GM03348 (cell line): ENCODE measurements around the gene SPTBN4.
A peak's percentile ranks its signal among the peaks of the same experiment; 100 is the strongest.

Experiments
- DNase-seq: peaks from one replicate; pipeline ENCODE4 v3.0.0; 2012; ENCODE audit warnings: low spot score

SPTBN4 gene

DNA sequence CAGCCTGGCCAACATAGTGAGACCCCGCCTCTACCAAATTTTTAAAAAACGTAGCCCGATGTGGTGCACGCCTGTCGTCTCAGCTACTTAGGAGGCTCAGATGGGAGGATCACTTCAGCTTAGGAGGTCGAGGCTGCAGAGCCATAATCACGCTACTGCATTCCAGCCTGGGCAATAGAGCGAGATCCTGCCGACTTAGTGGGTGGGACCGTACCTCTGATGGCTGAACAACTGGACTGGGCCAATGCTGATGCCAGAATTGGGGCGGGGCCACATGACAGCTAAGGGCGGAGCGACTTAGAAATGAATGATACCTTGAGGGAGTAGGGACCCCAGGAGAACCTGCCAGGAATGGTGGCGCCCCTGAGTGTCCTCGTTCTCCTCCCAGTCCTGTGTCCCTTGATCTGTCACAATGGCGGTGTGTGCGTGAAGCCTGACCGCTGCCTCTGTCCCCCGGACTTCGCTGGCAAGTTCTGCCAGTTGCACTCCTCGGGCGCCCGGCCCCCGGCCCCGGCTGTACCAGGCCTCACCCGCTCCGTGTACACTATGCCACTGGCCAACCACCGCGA is 137.9 kb downstream of the SPTBN4 start:
- DNase-seq, result no peak

DNA sequence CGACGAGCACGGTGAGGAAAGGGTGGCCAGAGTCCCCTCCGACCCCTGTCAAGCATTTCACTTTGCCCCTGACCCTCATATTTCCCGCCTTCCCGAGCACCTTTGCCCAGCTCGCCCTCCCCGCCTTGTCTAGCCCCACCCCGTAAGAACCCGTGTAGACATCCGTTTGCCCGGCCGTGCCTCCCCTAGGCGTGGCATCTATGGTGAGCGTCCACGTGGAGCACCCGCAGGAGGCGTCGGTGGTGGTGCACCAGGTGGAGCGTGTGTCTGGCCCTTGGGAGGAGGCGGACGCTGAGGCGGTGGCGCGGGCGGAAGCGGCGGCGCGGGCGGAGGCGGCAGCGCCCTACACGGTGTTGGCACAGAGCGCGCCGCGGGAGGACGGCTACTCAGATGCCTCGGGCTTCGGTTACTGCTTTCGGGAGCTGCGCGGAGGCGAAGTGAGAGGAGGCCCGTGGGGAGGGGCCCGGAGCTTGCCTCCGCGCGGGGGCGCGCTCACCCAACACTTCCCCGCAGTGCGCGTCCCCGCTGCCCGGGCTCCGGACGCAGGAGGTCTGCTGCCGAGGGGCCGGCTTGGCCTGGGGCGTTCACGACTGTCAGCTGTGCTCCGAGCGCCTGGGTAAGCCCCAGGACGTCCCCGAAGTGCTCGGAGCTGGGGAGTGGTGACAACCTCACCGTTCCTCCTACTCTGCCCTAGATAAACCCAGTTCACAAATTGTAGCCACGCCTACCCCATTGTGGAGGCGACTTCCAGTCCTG is 138.6 kb downstream of the SPTBN4 start:
- peak; percentile 75 for DNase-seq

DNA sequence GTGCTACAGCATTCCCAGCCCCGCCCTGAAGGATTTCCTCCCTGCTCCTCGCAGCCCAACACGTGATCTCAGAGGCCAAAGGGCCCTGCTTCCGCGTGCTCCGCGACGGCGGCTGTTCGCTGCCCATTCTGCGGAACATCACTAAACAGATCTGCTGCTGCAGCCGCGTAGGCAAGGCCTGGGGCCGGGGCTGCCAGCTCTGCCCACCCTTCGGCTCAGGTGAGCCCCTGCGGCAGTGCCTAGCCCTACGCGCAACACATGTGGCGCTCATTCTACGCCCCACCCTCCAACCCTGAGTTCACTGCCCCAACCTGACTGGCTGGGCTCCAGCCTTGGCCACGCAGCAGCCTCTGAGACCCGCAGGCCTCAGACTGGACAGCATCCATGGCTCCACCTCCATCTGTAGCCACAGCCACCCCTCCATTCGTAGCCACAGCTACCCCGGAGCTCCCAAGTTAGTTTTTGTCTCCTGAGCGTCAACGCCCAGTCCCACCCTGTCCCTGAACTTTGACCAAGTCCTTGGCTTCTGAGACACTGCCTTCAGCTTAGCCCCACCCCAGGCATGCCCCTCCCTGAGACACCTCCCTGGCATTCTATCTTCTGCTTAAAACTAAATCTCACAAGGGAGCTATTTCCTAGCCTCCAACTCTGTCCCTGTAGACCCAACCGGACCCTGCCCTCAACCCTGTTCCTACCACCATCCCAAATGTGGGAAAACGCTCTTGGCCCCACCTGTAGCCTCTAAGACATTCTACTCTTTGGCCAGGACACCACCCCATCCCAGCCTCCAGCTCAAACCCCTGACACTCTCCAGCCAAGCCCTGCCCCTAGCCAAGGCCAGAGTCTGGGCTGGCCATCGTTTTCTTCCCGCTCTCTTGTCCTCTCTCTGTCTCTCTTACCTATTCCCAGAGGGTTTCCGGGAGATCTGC is 140.8 kb downstream of the SPTBN4 start:
- no peak for DNase-seq

DNA sequence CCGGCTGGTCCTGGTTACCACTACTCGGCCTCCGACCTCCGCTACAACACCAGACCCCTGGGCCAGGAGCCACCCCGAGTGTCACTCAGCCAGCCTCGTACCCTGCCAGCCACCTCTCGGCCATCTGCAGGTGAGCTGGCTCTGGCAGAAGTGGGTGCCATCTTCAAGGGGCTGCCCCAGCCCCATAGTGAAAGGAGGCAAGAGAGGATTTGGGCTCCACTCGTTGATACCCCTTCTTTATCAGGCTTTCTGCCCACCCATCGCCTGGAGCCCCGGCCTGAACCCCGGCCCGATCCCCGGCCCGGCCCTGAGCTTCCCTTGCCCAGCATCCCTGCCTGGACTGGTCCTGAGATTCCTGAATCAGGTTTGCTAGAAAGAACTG is 141.4 kb downstream of the SPTBN4 start:
- no peak for DNase-seq

DNA sequence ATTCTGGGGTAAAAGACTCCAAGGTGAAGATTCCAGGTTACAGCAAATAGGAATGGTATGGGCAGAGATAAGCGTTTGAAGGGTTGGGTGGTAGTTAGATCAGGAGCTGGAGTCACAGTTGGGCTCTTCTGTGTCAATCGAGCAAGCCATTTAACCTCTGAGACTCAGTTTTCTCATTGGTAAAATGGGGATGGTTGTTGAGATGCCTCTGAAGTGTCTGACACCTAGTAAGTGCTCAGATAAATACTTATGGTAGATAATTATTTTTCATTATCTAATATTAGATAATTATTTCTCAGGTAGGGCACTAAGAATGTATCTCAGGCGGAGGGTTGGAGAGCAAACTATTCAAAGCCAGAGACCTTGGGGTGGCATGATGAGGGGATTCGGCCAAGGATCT is 142.2 kb downstream of the SPTBN4 start:
- DNase-seq, result no peak

DNA sequence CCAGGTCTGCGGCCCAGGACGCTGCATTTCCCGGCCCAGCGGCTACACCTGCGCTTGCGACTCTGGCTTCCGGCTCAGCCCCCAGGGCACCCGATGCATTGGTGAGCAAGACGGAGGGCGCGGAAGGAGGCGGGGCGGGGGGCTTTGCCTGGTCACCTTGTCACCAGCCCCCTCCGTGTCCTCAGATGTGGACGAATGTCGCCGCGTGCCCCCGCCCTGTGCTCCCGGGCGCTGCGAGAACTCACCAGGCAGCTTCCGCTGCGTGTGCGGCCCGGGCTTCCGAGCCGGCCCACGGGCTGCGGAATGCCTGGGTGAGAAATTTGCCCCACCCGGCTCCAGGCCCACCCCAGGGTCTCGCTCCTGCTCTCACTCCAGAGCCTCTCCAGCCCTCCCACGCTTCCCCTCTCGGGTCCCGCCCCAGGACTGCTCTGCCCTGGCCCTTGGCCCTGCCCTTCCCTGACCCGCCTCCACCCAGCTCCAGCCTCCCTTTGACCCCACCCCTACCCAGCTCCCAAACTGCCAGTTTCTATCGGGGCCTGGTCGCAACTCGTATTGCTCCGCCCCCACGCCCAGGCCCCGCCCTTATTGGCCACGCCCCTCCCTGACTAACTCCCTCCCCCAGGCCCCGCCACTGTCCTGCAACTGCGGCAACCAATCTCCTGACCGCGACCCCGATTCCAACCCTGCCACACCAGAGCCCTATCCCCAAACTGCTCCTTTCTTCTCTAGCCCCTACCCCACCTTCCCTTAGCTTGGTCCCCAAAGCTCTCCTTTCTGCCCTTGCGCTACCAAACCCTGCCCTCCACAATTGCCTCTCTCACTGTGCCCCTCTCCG is 143.0 kb downstream of the SPTBN4 start:
- DNase-seq, result peak; percentile 97

DNA sequence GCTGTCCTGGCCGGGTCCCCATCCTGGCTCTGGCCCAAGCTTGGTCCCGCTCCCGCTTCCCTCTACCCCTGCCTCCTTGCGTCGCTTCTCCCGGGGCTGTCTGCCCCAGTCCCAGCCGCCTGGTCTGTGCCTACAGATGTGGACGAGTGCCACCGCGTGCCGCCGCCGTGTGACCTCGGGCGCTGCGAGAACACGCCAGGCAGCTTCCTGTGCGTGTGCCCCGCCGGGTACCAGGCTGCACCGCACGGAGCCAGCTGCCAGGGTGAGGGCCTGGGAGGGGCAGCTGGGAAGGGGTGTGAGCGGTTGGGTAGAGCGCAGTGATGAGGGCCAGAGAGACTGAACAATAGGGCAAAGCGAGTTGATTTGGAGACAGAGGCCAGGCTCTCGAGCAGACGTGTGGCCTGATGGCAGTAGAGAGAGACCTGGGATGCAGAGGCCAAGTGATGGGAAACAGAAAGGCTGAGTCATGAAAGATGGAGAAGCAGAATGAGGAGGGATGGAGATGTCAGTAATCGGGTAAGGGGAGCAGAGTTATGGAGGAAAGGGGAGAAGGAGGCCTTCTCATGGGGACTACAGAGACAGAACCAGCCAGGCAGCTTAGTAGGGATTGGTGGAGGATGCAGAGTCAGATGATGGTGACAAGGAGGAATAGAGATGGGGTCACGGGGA is 143.7 kb downstream of the SPTBN4 start:
- DNase-seq, result no peak

DNA sequence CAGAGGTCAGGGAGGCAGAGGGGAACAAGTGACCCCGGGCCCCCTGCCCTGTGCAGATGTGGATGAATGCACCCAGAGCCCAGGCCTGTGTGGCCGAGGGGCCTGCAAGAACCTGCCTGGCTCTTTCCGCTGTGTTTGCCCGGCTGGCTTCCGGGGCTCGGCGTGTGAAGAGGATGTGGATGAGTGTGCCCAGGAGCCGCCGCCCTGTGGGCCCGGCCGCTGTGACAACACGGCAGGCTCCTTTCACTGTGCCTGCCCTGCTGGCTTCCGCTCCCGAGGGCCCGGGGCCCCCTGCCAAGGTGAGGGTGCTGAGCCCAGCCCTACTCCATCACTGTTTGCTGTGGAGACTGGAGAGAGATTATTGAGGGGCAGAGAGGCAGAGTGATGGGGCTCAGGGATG is 144.3 kb downstream of the SPTBN4 start:
- no peak for DNase-seq

DNA sequence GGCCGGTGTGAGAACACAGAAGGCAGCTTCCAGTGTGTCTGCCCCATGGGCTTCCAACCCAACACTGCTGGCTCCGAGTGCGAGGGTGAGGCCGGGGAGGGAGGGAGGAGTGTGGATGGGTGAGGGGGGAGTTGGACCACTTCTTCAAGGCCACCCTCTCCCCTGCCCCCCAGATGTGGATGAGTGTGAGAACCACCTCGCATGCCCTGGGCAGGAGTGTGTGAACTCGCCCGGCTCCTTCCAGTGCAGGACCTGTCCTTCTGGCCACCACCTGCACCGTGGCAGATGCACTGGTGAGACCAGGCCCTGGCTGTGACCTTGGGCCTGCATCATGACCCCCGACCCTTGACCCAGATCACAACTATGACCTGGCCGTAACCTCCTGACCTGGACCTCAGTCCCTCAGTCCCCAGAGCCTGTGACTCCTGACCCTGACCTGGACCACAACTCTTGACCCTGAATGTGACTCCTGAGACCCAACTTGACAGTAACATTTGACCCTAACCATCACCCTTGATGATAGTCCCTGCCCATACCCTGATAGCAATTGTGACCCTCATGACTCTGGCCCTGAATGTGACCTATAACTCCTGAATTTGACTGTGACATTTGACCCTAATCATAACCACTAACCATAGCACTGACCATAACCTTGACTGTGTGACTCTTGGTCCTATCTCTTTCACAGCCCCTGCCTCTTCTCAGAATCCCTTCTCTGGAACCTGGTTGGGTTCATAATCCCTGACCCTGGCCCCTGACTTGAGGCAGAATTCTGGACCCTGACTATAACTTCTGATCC is 145.3 kb downstream of the SPTBN4 start:
- DNase-seq, result no peak

DNA sequence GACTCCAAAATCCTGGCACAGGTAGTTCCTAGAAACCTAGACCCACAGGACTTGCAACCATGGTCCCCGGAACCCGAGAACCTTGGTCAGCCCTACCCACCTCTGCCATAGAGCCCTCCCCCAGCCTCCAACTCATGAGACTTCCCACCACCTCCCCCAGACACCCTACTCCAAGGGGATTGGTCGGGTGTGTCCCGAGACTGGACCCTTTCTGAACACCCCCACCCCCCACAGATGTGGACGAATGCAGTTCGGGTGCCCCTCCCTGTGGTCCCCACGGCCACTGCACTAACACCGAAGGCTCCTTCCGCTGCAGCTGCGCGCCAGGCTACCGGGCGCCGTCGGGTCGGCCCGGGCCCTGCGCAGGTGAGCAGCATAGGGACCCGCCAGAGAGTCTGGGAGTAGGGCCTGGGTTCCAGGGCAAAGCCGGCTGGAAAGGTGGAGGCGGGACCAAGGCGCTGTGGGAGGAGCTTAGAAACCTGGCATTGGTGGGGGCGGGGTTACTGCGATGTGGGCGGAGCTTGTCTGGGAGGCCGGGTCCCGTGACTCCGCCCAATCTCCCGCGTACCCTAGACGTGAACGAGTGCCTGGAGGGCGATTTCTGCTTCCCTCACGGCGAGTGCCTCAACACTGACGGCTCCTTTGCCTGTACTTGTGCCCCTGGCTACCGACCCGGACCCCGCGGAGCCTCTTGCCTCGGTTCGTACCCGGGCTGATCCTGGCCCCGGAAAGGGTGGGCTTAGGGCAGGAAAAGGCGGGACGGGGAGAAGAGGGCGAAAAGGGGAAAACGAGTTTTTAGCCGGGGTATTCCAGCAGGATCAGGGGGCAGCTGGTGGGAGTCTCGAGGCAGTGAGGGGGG is 146.3 kb downstream of the SPTBN4 start:
- DNase-seq, result peak; percentile 58

DNA sequence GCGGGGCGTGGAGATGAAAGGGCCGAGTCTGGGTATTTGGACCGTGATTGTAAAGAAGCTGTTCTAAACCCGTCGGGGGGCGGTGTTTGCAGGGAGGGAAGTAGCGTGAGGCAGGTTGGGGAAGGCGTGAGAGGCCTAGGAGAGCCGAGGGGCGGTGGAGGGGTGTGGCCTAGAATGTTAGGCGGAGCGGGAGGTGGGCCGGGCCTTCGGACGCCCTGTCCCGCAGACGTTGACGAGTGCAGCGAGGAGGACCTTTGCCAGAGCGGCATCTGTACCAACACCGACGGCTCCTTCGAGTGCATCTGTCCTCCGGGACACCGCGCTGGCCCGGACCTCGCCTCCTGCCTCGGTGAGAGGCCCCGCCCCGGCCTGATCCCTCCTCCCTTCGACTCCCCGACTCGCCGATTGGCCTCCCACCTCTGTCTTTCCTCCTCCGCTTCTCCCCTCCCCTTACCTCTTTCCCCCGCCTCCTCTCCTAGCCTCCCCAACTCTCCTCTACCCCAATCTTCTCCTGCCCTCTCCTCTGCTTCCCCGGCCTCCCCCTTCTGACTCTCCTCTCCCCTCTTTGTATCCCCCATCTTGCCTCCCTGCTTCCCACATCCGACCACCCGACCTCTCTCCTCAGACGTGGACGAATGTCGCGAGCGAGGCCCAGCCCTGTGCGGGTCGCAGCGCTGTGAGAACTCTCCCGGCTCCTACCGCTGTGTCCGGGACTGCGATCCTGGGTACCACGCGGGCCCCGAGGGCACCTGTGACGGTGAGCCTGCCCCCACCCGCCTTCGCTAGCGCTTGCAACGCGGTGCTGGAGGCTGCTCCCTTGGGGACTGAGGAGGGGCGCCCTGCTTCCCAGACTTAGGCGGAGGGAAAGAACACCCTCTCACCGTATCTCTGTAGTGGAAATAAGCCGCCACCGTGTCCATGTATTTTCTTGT is 147.2 kb downstream of the SPTBN4 start:
- DNase-seq, result peak; percentile 90

DNA sequence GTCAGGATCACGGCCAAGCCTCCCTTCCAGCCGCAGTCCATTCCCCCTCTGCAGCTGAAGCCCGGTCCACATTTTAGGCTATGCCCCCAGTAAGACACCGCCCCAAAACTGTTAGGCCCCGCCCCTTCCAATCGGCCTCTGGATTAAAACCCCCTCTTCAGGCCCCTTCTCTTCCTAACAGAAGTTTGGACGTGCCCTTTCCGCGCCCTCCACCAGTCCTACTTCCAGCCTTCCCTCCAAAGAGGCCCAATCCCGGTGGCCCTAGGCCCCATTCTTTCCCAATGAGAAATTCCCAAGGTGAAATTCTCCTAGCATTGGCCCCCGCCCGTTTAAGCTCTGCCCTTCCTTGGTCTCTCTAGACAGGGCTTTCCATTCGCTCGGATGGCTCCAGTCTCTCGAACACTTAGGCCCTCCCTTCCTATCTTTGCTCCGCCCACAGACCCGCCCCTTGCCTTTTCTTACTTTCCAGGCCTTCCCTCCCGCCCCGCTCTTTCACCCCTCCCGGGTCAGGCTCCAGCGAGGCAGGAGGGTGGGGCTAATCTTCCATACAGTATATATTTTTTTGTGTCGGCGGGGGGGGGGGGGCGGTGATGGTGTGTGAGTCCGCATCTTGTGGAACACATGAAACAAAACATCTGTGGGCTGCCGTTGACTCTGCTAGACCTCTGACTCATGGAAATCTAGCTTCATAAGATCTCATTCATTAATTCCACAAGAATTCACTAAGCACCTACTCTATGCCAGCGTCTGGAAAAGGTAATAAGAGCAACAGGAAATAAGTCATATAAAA is 148.0 kb downstream of the SPTBN4 start:
- peak; percentile 93 for DNase-seq

DNA sequence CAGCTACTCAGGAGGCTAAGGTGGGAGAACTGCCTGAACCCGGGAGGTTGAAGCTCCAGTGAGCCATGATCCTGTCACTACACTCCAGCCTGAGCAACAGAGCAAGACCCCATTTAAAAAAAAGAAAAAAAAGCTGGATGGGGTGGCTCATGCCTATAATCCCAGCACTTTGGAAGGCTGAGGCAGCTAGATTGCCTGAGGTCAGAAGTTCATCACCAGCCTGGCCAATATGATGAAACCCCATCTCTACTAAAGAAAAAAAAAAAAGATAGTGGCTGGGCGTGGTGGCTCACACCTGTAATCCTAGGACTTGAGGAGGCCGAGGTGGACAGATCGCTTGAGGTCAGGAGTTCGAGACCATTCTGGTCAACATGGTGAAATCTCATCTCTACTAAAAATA is 149.4 kb downstream of the SPTBN4 start:
- no peak for DNase-seq

DNA sequence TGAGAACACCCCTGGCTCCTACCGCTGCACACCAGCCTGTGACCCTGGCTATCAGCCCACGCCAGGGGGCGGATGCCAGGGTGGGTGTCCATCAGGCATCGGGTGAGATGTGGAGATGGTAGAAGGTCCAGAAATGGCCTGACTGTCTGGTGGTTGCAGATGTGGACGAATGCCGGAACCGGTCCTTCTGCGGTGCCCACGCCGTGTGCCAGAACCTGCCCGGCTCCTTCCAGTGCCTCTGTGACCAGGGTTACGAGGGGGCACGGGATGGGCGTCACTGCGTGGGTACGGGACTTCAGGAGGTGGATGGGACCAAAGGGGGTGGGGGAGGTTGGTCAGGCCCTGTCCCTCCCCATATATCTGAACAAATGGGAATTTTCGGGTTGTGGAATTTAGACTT is 150.1 kb downstream of the SPTBN4 start:
- DNase-seq, result no peak

DNA sequence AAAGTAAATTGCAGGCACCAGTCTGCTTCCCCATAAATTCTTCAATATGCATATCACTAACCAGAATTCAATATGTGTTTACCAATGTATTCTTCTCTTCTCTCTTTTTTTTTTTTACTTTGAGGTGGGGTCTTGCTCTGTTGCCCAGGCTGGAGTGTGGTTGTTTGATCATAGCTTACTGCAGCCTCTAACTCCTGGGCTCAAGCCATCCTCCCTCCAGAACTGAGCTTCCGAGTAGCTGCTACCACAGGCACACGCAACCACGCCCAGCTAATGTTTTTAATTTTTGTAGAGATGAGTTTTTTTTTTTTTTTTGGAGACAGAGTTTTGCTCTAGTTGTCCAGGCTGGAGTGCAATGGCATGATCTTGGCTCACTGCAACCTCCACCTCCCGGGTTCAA is 151.2 kb downstream of the SPTBN4 start:
- DNase-seq, result no peak

DNA sequence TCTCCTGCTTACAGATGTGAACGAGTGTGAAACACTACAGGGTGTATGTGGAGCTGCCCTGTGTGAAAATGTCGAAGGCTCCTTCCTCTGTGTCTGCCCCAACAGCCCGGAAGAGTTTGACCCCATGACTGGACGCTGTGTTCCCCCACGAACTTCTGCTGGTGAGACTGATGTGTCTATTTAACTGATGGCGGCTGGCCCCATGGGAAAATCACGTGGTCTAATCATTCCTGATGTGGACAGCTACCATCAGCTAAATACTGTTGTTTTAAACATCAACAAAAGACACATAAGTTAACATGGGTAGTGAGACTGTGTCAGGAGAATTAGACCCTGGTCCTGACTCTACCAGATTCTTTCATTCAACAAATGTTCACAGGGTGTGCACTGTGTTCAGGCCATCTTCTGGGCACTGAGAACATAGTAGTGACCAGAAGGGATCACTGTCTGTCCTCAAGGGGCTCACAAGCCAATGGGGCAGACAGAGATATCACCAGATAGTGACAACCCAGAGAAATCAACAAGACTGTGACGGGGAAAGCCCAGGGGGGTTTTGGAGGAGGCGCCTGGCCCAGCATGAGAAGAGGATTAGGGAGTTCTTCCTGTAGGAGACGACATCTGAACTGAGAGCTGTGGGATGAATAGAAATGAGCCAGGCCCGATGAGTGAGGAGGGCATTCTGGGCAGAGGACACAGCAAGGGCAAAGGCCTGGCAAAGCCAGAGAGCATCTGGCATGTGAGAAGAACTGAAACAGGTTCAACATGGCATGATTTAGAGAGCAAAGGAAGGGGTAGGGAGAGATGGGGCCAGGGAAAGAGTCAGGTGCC is 152.7 kb downstream of the SPTBN4 start:
- DNase-seq, result no peak

DNA sequence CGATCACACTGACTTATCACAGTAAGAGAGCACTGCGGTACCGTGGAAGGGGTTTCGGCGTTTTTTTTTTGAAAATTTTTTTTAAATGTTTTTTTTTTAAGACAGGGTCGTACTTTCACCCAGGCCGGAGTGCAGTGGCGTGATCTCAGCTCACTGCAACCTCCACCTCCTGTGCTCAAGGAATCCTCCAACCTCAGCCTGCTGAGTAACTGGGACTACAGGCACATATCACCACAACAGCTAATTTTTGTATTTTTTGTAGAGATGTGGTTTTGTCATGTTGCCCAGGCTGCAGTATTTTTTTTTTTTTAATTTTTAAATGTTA is 153.3 kb downstream of the SPTBN4 start:
- DNase-seq, result no peak
